CD4-positive, alpha-beta T cell treated with Interleukin-2 at 100 ng/mL for 4 hours (primary cell): Measurements from ENCODE around the gene YTHDC2.

ENCODE experiments used
- DNase-seq: peaks from one replicate; pipeline ENCODE4 v3.0.0-alpha.2; 2020; ENCODE audit warnings: low spot score

Gene YTHDC2

GRCh38 chr5:113520429-113520828 lies 6.9 kb downstream of the YTHDC2 start:
- no peak for DNase-seq

GRCh38 chr5:113520899-113521298 lies 7.4 kb downstream of the YTHDC2 start:
- DNase-seq = no peak

- no peak for DNase-seq
Measured at GRCh38 chr5:113523168-113523567, 9.7 kb downstream of the YTHDC2 start.

GRCh38 chr5:113524927-113525326 lies 11.4 kb downstream of the YTHDC2 start:
- peak; percentile 40 for DNase-seq

- no peak for DNase-seq
Measured at GRCh38 chr5:113526421-113526820, 12.9 kb downstream of the YTHDC2 start.

- no peak for DNase-seq
Measured at GRCh38 chr5:113527746-113528145, 14.3 kb downstream of the YTHDC2 start.

- DNase-seq = no peak
Measured at GRCh38 chr5:113531481-113532159, 18.1 kb downstream of the YTHDC2 start.

GRCh38 chr5:113538313-113538712 lies 24.8 kb downstream of the YTHDC2 start:
- DNase-seq = no peak

- DNase-seq = no peak
Measured at GRCh38 chr5:113546703-113547183, 33.2 kb downstream of the YTHDC2 start.

- no peak for DNase-seq
Measured at GRCh38 chr5:113548396-113548795, 34.9 kb downstream of the YTHDC2 start.

GRCh38 chr5:113552137-113552536 lies 38.6 kb downstream of the YTHDC2 start:
- DNase-seq = no peak

GRCh38 chr5:113552620-113553019 lies 39.1 kb downstream of the YTHDC2 start:
- DNase-seq = no peak

GRCh38 chr5:113562828-113563400 lies 49.4 kb downstream of the YTHDC2 start:
- no peak for DNase-seq

GRCh38 chr5:113569396-113569795 lies 55.9 kb downstream of the YTHDC2 start:
- DNase-seq = no peak

- DNase-seq = no peak
Measured at GRCh38 chr5:113572716-113573115, 59.2 kb downstream of the YTHDC2 start.

- DNase-seq = no peak
Measured at GRCh38 chr5:113574417-113574816, 60.9 kb downstream of the YTHDC2 start.

- no peak for DNase-seq
Measured at GRCh38 chr5:113575074-113575473, 61.6 kb downstream of the YTHDC2 start.

- no peak for DNase-seq
Measured at GRCh38 chr5:113578091-113578490, 64.6 kb downstream of the YTHDC2 start.

GRCh38 chr5:113581388-113581787 lies 67.9 kb downstream of the YTHDC2 start:
- no peak for DNase-seq

- no peak for DNase-seq
Measured at GRCh38 chr5:113598150-113598549, 84.7 kb downstream of the YTHDC2 start.

- no peak for DNase-seq
Measured at GRCh38 chr5:113598926-113599325, 85.4 kb downstream of the YTHDC2 start.

- DNase-seq = no peak
Measured at GRCh38 chr5:113600255-113600905, 86.9 kb downstream of the YTHDC2 start.

- DNase-seq = no peak
Measured at GRCh38 chr5:113601423-113601822, 87.9 kb downstream of the YTHDC2 start.
